ENCODE data around the gene LRRC4B. TPM values are rescaled to one million over a fixed set of nuclear protein-coding genes. Genes with fewer than 3 reads are reported as not detected.

LRRC4B gene
- total RNA-seq, 1 donor from 2014 or later, result 0.07 TPM

Other genes starting within 250 kb of the LRRC4B start
- under 0.01 and 0.11 TPM in 2 replicates for gene KCNC3, start 239.1 kb downstream of the LRRC4B start, total RNA-seq
- under 0.01 and 0.11 TPM in 2 replicates for gene NAPSA, start 202.8 kb downstream of the LRRC4B start, total RNA-seq
- gene NR1H2, start 192.0 kb downstream of the LRRC4B start, total RNA-seq, result 56.8 and 67.8 TPM in 2 replicates
- gene POLD1, start 184.1 kb downstream of the LRRC4B start, total RNA-seq, result 82.0 and 88.6 TPM in 2 replicates
- 0.04 TPM in 1 of 2 replicates, not detected in the other for gene SPIB, start 149.5 kb downstream of the LRRC4B start, total RNA-seq
- gene MYBPC2, start 135.5 kb downstream of the LRRC4B start, total RNA-seq, result not detected in 2 replicates
- 63.2 and 74.2 TPM in 2 replicates for gene EMC10, start 91.9 kb downstream of the LRRC4B start, total RNA-seq
- gene GARIN5A, start 91.6 kb downstream of the LRRC4B start, total RNA-seq, result not detected in 2 replicates
- 18.3 and 22.0 TPM in 2 replicates for gene JOSD2, start 57.2 kb downstream of the LRRC4B start, total RNA-seq
- gene ASPDH, start 54.5 kb downstream of the LRRC4B start, total RNA-seq, result not detected in 2 replicates
- 0.04 TPM in 1 of 2 replicates, not detected in the other for gene SYT3, start 71.4 kb upstream of the LRRC4B start, total RNA-seq
- 0.59 and 0.63 TPM in 2 replicates for gene C19orf81, start 81.0 kb upstream of the LRRC4B start, total RNA-seq
- gene SHANK1, start 151.4 kb upstream of the LRRC4B start, total RNA-seq, result 0.26 and 0.63 TPM in 2 replicates
- 4.0 and 4.3 TPM in 2 replicates for gene CLEC11A, start 154.9 kb upstream of the LRRC4B start, total RNA-seq
- gene GPR32, start 202.0 kb upstream of the LRRC4B start, total RNA-seq, result not detected in 2 replicates
- gene ACP4, start 222.0 kb upstream of the LRRC4B start, total RNA-seq, result not detected in 2 replicates

Measured in pulmonary artery endothelial cell (primary cell).